ENCODE results near the gene TUBD1.

GRCh38 chr17:59830846-59831486 lies 61.8 kb downstream of the TUBD1 start:
- no peak for TF ChIP-seq ZNF274 (IDR thresholded peaks at IDR 0.05; ENCODE audit: low read depth, low read length)
- no peak for TF ChIP-seq SUZ12 (IDR thresholded peaks at IDR 0.05; ENCODE audit: extremely low read depth, insufficient read depth, insufficient read length)
- TF ChIP-seq YY1 (IDR thresholded peaks at IDR 0.05; ENCODE audit: insufficient read depth, insufficient read length) = no peak

All from NT2/D1 (cell line).